ENCODE results near the gene THEM5.
A peak's percentile ranks its signal among the peaks of the same experiment; 100 is the strongest.

THEM5 gene

DNA sequence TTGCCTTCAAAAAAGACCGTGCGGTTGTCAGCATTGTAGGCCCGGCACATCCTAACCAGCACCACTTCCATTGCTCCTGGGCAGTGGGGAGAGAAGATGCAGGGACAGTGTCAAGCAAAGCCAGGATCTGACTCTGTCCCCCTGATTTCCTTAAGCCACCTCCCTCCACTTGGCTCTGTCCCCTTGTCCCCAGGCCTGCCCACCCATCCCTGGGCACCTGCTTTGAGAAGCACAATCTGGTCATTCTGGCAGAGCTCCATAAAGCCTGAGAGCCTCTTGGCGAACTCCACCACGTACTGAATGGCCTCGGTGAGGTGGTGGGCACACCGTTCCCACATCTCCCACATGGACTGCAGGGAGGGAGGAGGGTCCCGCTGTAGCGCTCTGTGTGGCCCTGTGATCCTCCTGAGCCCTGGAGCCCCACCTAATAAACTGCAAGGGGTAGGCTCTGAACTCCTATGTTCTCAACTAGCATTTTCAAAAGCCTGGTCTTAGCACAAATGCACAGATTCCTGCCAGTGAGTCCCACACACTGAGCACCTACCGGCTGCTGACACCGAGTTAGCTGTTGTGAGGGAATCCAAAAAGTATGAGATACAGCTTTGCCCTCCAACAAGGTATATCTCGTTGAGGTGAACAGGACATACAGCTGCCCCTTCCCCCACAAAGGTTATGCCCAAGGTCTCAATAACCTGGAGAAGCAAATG is 40.1 kb downstream of the THEM5 start:
- no peaks in the 10 kb centered on the region for H3K9me3 Mint-ChIP-seq
- peaks cover 35% of the 10 kb centered on the region for H3K27me3 Mint-ChIP-seq (ENCODE audit: low read depth)
- peaks cover 11% of the 10 kb centered on the region for H3K4me1 Mint-ChIP-seq
- no peak overlapping the region for H3K27ac Mint-ChIP-seq
- no peak overlapping the region for H3K4me3 Mint-ChIP-seq
- H3K36me3 Mint-ChIP-seq (ENCODE audit: low read depth): no peaks in the 10 kb centered on the region
- TF ChIP-seq, protein P1, sequence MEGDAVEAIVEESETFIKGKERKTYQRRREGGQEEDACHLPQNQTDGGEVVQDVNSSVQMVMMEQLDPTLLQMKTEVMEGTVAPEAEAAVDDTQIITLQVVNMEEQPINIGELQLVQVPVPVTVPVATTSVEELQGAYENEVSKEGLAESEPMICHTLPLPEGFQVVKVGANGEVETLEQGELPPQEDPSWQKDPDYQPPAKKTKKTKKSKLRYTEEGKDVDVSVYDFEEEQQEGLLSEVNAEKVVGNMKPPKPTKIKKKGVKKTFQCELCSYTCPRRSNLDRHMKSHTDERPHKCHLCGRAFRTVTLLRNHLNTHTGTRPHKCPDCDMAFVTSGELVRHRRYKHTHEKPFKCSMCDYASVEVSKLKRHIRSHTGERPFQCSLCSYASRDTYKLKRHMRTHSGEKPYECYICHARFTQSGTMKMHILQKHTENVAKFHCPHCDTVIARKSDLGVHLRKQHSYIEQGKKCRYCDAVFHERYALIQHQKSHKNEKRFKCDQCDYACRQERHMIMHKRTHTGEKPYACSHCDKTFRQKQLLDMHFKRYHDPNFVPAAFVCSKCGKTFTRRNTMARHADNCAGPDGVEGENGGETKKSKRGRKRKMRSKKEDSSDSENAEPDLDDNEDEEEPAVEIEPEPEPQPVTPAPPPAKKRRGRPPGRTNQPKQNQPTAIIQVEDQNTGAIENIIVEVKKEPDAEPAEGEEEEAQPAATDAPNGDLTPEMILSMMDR (IDR thresholded peaks at IDR 0.05; ENCODE audit: unreplicated experiment in 3 of 3): no peak

DNA sequence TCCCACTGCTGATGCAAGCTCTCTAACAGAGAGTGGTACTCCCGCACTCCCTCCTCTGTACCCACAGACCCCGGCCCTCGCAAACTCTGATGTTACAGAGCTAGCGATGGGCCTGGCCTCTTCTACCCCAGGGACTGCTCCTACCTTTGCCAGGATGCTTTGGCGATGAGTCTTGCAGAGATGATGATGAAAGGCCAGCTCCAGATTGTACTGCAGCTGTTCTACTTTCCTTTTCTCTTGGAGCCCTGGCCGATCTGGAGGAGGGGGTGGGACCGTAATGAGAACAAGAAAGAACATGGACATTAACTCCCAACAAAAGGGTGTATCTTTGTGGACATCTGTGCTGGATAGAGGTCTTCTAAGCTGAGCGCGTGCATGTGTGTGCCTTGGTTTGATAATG is 42.3 kb downstream of the THEM5 start:
- Mint-ChIP-seq H3K27ac (no peak overlapping the region), H3K4me3 (no peak overlapping the region), H3K4me1 (no peaks in the 10 kb centered on the region), H3K27me3 (ENCODE audit: low read depth) (peaks cover 37% of the 10 kb centered on the region), H3K9me3 (no peaks in the 10 kb centered on the region), H3K36me3 (ENCODE audit: low read depth) (no peaks in the 10 kb centered on the region)
- TF ChIP-seq, protein P1 (IDR thresholded peaks at IDR 0.05; ENCODE audit: unreplicated experiment in 3 of 3): no peak

DNA sequence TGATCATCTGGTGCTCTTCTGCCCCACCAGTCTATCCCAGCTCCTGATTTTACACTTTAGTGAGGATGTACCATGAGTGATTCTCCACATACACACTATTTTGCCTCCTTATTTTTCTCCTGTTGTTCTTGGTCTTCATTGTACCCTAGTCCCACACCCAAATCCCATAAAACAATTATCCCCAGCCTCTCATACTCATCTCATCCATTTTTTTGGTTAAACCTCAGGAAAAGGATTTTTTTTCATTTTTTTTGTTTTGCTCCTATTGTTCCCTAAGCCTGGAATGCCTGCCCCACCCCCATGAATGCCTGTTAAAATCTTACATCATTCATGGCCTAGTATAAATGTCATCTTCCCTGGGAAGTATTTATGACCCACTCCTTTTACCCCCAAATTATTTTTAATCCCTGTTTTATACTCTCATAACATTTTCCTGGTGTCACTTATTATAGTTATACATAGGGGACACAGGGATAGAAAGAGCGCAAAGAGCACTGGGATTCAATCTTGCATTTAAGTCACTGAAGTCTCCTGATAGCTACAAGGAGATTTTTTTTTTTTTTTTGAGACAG is 43.4 kb downstream of the THEM5 start:
- Mint-ChIP-seq H3K27me3 (ENCODE audit: low read depth) (peaks cover 40% of the 10 kb centered on the region), H3K4me1 (no peaks in the 10 kb centered on the region), H3K27ac (peak overlapping the region in 1 of 3 experiments; percentile 4), H3K9me3 (no peaks in the 10 kb centered on the region), H3K4me3 (no peak overlapping the region), H3K36me3 (ENCODE audit: low read depth) (no peaks in the 10 kb centered on the region)
- TF ChIP-seq, protein P1 (IDR thresholded peaks at IDR 0.05; ENCODE audit: unreplicated experiment in 3 of 3): no peak

DNA sequence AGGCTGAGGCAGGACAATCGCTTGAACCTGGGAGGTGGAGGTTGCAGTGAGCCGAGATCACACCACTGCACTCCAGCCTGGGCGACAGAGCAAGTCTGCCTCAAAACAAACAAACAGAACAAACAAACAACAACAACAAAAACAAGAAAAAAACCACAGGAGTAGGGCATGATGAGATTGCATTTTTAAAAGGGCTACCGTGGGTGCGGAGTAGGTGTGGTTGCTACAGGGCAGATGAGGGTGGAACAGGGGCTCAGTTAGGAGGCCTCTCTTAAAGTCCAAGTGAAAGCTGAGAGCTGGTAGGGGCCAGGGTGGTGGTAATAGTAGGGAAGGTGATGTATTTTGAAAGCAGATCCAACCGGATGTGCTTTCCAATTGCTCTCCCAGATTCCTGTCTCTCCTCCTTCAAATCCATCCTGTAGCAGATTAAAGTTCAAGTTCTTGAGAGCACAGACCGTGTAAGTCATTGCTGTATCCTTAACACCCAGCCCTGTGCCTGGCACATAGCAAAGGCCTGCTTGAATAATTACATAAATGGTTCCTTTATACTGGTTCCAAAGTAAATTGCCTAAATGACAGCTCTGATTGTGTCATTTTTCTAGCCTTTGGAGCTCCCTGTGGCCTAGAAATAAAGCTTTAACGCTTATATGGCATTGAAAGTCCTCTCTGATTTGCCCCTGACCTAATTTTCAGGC is 44.1 kb downstream of the THEM5 start:
- Mint-ChIP-seq H3K27ac (no peak overlapping the region), H3K4me1 (no peaks in the 10 kb centered on the region), H3K36me3 (ENCODE audit: low read depth) (no peaks in the 10 kb centered on the region), H3K4me3 (no peak overlapping the region), H3K9me3 (no peaks in the 10 kb centered on the region), H3K27me3 (ENCODE audit: low read depth) (peaks cover 40% of the 10 kb centered on the region)
- TF ChIP-seq, protein P1 (IDR thresholded peaks at IDR 0.05; ENCODE audit: unreplicated experiment in 3 of 3): no peak

DNA sequence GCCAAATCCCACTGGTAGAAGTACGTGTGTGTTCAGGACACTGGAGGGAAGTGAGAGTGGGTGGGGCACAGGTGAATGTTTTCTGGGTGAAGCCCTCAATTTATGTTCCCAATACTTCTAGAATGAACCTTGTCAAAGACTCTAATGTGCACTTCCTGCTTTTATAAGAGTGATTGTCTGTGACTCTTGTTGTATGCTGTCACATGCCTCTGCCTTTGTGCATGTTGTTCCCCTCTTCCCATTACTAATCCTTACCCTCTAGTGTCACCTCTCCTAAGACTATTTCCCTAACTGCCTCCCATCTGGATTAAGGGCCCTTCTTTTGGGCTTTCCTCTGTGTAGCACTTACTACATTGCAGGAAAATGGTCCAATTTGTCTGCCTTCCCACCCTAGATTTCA is 45.7 kb downstream of the THEM5 start:
- Mint-ChIP-seq H3K36me3 (ENCODE audit: low read depth) (no peaks in the 10 kb centered on the region), H3K27me3 (ENCODE audit: low read depth) (peaks cover 52% of the 10 kb centered on the region), H3K27ac (no peak overlapping the region), H3K4me3 (no peak overlapping the region), H3K9me3 (no peaks in the 10 kb centered on the region), H3K4me1 (no peaks in the 10 kb centered on the region)
- TF ChIP-seq, protein P1 (IDR thresholded peaks at IDR 0.05; ENCODE audit: unreplicated experiment in 3 of 3): no peak

All from nephron (organoid).